Measurements from ENCODE around the gene NAV3.

DNA sequence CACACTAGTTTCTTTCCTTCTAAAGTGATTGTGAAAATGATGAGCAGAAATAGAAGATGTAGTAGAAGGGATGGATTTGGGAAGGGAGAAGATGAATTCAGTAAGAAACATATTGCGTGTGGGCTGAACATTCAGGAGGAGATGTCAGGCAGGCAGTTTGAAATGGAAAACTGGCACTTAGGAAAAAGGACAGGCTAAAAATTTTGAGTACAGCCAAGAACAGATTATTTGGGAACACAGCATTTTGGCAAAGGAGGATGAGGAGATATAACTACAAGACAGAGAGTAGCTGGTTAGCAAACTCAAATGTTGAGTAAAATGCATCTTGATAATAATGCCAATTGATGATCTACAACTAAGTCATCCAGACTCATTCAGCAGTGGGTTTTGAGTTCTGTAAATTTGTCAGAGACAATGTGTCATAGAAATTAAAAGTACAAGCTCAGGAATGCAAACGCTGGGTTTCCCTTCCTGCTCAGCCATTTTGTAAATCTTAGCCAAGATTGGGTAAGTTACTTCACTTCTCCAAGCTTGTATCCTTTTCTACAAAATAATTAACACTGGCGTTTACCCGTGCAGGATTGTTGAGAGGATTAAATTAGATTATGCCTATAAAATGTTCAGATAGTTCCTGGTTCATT is 255.0 kb downstream of the NAV3 start:
- TF ChIP-seq, protein P1, sequence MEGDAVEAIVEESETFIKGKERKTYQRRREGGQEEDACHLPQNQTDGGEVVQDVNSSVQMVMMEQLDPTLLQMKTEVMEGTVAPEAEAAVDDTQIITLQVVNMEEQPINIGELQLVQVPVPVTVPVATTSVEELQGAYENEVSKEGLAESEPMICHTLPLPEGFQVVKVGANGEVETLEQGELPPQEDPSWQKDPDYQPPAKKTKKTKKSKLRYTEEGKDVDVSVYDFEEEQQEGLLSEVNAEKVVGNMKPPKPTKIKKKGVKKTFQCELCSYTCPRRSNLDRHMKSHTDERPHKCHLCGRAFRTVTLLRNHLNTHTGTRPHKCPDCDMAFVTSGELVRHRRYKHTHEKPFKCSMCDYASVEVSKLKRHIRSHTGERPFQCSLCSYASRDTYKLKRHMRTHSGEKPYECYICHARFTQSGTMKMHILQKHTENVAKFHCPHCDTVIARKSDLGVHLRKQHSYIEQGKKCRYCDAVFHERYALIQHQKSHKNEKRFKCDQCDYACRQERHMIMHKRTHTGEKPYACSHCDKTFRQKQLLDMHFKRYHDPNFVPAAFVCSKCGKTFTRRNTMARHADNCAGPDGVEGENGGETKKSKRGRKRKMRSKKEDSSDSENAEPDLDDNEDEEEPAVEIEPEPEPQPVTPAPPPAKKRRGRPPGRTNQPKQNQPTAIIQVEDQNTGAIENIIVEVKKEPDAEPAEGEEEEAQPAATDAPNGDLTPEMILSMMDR (IDR thresholded peaks at IDR 0.05), result no peak
- TF ChIP-seq EZH2 (IDR thresholded peaks at IDR 0.05; ENCODE audit: borderline replicate concordance, insufficient read depth, low read depth, low read length, poor library complexity, severe bottlenecking), result no peak
